HG03442 (cell line): ENCODE measurements around the gene SGK1.
"Not testable (repeated sequence)": the region's sequence is repeated elsewhere in the genome, so short reads cannot be mapped to it uniquely, and the experiment has no call there.

Experiments
- ATAC-seq: cut with Tn5 transposase; IDR thresholded peaks from one replicate; pipeline ENCODE4 v1.9.1; 2021; ENCODE audit warnings: mild to moderate bottlenecking, moderate library complexity; ENCODE audit not compliant: unreplicated experiment

The SGK1 gene

DNA sequence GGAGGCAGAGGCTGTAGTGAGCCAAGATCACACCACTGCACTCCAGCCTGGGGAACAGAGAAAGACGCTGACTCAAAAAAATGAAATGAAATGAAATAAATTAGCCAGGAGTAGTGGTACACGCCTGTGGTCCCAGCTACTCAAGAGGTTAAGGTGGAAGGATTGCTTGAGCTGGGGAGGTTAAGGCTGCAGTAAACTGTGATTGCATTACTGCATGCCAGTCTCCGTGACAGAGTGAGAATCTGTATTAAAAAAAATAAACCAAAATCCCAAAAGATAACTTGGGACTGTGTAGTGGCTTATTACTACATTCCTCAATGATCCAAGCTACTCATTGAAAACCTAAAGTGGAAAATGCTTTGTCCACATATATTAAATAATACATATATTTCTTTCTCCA is 87.0 kb downstream of the SGK1 start:
- ATAC-seq, result no peak

DNA sequence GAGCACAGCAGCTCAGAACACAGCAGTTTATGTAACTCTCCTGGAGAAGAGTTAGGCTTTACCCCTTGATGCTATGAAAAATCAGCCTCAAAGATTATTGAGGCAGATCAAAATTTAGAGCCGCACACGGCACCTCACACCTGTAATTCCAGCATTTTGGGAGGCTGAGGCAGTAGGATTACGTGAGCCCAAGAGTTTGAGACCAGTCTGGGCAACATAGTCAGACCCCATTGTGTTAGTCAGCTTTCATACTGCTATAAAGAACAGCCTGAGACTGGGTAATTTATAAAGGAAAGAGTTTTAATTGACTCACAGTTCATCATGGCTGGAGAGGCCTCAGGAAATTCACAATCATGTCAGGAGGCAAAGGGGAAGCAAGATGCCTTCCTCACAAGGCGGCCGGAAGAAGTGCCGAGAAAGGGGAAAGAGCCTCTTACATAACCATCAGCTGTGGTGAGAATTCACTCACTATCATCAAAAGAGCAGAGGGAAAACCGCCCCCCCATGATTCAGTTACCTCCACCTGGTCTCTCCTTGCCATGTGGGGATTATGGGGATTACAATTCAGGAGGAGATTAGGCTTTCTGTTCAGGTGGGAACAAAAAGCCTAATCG is 87.7 kb downstream of the SGK1 start:
- ATAC-seq, result no peak

DNA sequence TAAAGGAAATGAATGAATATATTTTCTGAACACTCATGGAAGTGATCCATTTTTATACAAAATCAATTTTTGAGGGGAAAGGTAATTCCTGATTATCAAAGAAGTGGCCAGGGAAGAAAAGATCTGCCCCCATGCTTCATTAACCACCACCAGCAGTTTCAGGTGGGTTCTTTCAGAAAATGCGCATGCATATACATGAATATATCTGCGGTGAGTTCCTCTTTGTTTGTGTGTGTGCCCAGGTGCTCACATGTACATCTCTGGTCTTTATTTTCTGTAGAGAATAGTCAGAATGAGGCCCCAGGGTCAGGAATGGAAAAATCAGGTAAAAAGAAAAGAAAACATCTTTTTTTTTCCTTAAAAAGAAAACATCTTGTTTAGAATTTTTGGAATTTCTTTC is 88.4 kb downstream of the SGK1 start:
- no peak for ATAC-seq

DNA sequence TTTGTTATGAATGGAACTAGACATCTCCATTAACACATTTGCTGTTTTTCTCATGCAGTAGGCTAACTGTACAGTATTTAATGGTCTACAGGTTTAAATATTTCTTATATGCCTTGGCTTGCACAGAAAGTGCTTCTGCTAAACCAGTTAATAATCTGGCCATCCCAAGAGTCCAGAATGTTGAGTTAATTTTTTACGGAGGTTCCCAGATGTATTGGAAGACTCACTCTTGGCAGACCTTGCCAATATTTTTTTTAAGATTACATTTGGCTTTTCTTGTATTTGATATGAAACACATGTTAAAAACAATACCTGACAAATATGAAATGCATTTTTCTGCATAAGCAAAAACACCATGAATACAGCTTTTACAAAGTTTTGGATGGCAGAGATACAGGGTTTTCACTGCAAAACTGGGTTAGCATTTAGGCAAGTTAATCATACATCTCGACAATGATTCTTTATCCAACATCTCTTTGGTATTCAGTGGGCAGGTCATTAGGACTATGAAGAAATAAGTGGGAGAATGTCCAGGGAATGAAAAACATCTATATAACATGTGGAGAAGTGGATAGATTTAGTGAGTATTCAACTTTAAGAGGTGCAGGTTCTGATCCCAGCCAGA is 94.0 kb downstream of the SGK1 start:
- ATAC-seq, result no peak

DNA sequence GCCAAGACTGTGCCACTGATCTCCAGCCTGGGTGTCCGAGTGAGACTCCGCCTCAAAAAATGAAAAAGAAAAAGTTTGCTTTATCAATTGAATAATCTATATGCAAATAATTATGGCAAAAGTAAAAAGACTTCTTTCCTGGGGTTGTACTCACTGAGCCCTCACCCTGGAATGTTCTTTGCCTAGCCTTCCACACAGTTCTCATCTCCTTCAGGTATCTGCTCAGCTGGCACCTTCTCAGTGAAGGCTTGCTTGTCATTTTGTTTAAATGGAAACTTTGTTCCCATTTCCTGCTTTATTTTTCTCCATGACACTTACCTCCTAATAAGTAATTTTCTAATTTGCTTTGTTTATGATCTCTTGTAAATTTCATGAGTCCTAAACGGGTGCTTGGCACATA is 96.7 kb downstream of the SGK1 start:
- no peak for ATAC-seq

DNA sequence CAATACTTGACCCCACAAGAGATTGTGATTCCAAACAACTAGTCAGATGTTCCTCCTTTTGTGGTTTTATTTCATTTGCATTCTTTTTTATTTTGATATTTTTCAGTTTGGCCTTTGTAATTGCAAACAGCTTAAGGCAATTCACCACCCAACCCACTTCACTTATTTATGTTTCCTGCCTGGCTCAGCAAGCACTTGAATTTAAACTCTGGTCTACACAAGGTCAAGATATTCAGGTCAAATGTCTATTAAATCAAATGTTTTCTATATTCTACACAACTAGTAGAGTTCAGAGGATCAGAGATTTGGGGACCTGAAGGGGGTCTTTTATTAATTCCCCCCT is 100.1 kb downstream of the SGK1 start:
- ATAC-seq, result no peak

DNA sequence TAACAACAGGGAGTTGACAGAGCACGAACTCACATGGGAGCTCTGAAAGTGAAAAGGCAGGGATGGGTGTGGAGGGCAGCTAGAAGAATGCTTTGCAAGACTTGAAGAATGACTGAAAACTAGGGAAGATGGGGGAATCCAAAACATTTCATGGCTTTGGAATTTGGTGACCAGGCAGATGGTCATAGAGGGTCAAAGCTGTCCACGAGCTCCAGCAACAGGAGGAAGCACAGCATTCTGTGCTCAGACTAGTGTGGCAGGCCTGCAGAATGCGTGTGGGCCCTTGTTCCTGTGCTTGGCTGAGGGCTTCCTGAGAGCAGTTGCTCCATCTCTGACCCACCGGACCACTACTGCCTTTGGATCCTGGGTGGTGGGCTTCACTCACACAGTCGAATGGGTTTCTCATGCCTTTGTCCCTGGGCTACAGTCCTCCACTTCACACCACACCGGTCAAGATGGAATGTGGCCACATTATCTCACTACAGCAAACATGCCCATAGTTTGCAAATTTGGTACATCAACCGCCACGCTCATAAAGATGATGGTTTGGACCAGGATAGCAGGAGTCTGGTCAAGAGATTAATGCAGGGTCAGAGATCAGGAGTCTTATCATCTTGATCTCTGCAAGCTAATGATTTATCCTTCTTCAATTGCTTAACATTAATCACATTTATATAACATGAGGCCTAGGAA is 100.7 kb downstream of the SGK1 start:
- no peak for ATAC-seq

DNA sequence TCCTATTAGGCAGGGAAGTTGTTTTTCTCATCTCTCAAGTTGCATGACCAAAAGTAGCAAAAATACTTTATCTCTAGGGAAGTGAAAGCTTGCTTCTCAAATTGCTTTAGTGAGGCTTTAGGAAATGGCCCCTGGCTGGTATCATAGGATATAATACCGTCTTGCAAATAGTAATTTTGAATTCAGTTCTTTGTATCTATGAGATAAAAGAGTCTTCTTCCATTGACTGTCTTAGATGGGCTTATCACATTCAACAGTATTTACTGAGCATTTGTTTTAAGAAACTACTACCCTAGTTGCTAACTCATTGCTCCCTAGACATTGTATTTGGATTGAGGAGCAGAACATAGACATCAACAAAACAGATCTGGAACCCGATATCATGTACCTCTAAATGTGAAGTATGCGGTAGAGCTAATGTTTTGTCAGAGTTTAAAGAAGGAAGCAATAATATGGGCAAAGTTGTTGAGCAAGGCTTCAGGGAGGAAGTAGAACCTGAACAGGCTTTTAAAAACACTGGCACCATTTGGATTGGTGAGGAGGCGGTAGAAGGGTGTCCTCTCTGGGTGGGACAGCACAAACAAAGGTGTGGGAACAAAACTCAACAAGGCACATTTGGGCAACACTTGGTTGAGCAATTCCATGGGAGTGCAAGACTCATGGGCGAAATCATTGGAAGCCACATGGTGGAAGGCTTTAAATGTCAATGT is 101.5 kb downstream of the SGK1 start:
- ATAC-seq, result no peak

DNA sequence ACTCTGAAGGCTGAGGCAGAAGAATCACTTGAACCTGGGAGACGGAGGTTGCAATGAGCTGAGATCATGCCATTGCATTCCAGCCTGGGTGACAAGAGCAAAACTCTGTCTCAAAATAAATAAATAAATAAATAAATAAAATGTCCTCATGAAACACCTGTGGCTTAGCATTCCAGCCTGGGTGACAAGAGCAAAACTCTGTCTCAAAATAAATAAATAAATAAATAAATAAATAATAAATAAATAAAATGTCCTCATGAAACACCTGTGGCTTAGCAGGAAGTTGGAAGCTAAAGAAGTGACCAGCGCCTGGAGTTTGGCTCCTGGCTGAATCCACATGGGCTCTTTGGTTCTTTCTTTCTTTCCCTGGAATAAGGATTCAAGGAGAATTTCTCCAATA is 104.5 kb downstream of the SGK1 start:
- ATAC-seq, result not testable (repeated sequence)

DNA sequence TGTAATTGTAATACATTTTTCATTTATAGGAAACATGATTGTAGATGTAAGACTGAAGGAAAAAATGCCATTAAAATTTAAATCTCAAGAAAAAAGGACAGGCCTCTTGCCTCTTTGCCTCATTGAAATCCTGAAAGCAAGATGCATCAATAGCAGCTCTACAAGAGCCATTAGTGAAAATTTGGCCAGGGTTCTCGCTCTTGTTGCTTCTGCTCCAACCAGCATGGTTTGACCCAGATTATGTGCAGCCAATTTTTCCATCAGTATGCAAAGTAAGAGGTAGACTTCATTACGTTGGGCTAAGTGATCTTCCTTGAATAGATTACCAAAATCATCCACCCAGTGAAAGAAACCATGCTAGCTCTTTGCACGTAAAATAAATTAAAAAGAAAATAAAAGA is 106.6 kb downstream of the SGK1 start:
- ATAC-seq, result no peak

DNA sequence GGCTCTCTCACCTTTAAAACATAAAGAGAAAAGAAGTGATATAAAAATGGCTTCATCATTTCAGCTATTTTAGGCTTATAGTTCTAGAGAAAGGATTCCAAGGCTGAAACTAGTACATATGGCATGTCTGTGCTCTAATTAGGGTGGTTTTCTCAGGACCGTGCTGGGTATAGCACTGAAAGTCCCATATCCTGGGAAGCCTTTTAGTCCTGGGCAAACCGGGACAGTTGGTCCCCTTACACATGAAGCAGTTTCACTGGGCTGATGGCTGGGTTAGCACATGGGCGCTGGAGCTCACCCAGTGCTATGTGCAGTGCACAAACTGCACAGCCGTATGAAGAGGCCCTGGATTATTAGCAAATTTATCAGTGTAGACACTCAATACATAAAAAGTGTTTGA is 110.5 kb downstream of the SGK1 start:
- no peak for ATAC-seq

DNA sequence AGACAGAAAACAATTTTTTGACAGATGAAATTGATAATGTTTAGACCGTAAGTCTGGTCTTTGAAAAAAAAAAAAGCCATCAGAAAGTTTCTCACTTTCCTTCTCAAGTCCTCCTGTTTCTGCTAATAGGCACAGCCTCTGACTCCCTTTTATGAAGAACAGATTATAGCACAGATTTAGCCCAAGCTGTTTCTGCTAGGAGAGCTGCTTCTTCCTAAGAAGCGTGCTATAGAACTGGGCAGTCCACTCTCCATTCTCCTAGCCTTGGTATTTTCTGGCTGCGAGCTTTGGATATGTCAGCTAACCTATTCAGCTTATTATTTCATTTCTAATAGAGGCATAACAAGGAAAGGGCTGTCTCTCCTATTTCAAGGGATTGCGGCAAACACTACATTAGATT is 112.5 kb downstream of the SGK1 start:
- ATAC-seq, result no peak

DNA sequence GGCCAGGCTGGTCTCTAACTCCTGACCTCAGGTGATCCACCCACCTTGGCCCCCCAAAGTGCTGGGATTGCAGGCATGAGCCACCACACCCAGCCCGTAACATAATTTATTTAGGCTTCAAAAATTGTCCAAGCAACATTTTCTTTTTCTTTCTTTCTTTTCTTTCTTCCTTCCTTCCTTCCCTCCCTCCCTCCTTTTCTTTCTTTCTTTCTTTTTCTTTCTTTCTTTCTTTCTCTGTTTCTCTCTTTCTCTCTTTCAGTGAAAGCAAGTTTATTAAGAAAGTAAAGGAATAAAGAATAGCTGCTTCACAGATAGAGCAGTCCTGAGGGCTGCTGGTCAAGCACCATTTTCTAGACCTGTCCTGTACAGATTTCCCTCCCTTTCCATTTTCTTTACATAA is 113.2 kb downstream of the SGK1 start:
- ATAC-seq, result not testable (repeated sequence)

DNA sequence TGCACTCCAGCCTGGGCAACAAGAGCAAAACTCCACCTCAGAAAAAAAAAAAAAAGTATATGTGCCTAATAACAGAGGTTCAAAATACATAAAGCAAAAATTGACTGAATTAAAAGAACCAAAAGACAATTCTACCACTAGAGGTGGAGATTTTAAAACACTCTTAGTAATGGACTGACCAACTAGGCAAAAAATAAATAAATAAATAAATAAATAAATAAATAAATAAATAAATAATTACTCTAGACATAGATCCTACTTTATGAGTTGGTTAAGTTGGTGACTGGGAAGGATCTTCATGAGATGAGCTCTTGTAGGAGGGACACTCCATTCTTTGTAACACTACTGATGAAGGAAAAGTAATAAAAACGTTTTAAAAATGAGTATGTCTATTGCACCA is 113.9 kb downstream of the SGK1 start:
- ATAC-seq, result no peak

DNA sequence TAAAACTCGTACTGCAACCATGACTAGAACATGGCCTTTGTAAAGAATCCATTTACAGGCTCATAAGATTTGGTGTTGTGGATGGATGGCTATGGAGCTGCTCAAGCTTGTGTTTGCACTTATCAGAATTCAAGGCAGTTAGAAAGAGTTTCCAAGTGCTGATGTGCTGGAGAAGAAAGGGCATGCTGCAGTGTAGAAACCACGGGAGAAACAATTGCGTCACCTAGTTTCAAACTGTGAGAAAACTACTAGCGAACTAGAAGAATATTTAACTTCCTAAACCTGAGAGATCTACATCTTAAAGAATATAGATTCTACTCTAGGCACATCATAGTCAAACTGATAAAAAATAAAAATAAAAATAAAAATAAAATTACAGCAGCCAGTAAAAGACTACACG is 116.2 kb downstream of the SGK1 start:
- no peak for ATAC-seq

DNA sequence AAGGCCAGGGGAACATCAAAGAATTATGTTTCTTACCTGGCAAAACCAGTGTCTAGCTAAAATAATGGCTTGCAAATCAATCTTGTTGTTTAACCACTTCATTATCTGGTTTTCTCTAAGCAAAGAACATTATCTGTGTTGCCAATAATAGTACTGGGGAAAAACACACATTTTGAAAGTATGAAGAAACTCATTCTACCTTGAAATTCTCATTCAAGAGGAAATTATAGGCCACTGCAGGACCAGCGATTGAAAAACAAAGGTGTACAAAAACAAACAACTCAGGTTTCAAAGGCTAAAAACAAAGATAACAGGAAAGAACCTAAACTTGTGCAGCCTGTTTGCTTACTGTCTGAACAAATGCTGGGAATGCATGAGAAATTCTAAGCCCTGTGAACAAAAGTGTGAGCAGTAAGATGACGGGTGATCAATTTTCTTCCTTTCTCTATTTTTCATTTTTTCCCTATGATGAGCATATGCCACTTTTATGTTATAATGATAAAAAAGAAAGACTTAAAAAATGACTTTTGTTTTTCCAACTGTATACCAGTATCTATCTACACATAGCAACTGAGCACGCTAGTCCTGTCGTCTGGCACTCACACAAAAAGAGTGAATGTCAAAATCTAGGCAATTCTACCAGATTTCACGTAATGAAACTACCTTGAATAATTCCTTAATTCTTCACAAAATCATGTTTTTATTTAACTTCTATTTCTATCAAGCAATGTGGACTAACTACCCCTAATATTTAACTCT is 117.9 kb downstream of the SGK1 start:
- ATAC-seq, result no peak

DNA sequence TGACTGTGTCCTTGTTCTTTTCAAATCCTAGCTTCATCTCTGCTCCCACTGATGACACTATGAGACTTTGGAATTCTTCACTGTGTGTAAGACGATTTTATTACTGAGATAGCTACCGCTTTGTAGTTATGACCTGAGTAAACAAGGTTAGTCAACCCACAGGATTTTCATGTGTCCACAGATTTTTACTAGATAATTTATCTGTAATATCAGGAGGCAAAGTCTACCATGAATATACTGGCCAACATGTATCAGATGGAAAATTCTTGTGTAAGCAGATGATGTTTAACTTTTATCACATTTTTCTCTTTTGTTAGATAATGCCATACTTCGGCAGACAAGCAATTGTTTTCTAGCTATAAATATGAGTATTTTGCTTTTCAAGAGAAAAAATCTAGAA is 119.8 kb downstream of the SGK1 start:
- no peak for ATAC-seq

DNA sequence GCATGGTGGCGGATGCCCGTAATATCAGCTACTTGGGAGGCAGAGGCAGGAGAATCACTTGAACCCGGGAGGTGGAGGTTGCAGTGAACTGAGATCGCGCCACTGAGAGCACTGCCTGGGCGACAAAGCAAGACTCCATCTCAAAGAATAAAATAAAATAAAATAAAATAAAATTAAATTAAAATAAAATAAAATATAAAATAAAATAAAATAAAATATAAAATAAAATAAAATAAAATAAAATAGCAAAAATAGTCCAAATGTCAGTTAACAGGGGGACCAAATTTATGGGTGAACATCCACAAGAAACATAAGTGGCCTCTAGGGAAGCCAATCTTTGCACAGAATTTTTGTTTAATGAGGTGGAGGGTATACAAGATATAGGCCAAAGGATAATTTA is 120.2 kb downstream of the SGK1 start:
- not testable (repeated sequence) for ATAC-seq

DNA sequence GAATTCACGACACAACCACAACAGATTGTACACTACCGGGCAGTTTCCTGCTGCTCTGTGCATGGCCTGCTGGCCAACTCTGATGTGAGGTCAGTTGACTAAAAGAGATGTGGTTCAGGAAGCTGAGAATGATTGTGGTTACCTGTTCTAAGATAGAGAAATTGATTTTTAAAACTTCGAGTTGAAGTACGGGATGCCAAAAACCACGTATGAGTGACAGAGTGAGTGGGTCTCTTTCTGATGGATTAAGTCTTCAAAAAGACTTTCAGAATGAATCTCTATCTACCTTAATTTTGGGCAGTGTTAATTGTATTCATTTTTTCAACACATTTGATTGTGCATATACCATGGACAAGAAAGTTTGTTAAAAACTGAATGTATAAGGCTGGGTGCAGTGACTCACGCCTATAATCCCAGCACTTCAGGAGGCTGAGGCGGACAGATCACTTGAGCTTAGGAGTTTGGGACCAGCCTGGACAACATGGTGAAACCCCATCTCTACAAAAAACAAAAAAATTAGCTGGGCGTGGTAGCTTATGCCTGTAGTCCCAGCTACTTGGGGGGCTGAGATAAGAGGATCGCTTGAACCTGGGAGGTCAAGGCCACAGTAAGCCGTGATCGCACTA is 121.2 kb downstream of the SGK1 start:
- ATAC-seq, result peak; percentile 87

DNA sequence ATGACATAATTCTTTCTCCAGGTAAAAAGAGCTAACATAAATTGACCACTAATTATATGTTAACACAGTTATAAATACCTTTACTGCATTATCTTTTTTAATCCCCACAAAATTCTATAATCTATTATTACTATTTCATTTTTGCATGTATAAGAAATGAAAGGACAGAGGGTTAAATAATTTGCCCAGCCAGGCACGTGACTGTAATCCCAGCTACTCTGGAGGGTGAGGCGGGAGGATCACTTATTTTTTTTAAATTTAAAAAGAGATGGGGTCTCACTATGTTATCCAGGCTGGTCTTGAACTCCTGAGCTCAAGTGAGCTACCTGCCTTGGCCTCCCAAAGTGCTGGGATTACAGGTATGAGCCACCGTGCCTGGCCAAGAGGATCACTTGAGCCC is 121.9 kb downstream of the SGK1 start:
- no peak for ATAC-seq
